Upper lobe of right lung (tissue), 1 donor: ENCODE data around the gene METTL8. TPM values are rescaled to one million over a fixed set of nuclear protein-coding genes. Genes with fewer than 3 reads are reported as not detected.

ENCODE experiments used
- ATAC-seq: fragments of 200-7000 bp; cut with Tn5 transposase; one replicate; pipeline ENCODE4 v1.9.1; 2020; ENCODE audit warnings: mild to moderate bottlenecking, moderate library complexity
- DNase-seq: peaks from one replicate; pipeline ENCODE4 v3.0.0-alpha.2; 2020
- H3K27ac ChIP-seq: fragments of 200-600 bp; one replicate; pipeline ENCODE4 v1.8.0; 2022
- H3K27me3 ChIP-seq: fragments of 200-600 bp; one replicate; pipeline ENCODE4 v1.8.0; 2022; ENCODE audit warnings: mild to moderate bottlenecking
- H3K36me3 ChIP-seq: fragments of 200-600 bp; one replicate; pipeline ENCODE4 v1.8.0; 2022
- H3K4me1 ChIP-seq: fragments of 200-600 bp; one replicate; pipeline ENCODE4 v1.8.0; 2022
- H3K4me3 ChIP-seq: fragments of 200-600 bp; one replicate; pipeline ENCODE4 v1.8.0; 2022; ENCODE audit warnings: mild to moderate bottlenecking
- H3K9me3 ChIP-seq: fragments of 200-600 bp; one replicate; pipeline ENCODE4 v1.8.0; 2022
- intact Hi-C: fragments of 100-400 bp; cut with DNase I; formaldehyde crosslinking; loops from one replicate; pipeline ENCODE4 v1.11.0; 2022
- total RNA-seq: library from RNA; stranded (reverse); fragmentation: NEBNext Ultra II Directional; extraction: Animal tissue kit (Norgen Biotek cat#: 25700); gene quantifications from one replicate; pipeline ENCODE4 v1.2.1, GENCODE V29; 2021
- TF ChIP-seq, protein P1 (sequence below): fragments of 200-600 bp; IDR thresholded peaks from one replicate; pipeline ENCODE4 v1.8.0; 2022; ENCODE audit warnings: antibody characterized with exemption
- donor health status: DM: no; HTN: yes; CAD: no; lungs with severe emphysema.

The METTL8 gene
- total RNA-seq, 1 donor from 2014 or later: 18.2 TPM

DNA sequence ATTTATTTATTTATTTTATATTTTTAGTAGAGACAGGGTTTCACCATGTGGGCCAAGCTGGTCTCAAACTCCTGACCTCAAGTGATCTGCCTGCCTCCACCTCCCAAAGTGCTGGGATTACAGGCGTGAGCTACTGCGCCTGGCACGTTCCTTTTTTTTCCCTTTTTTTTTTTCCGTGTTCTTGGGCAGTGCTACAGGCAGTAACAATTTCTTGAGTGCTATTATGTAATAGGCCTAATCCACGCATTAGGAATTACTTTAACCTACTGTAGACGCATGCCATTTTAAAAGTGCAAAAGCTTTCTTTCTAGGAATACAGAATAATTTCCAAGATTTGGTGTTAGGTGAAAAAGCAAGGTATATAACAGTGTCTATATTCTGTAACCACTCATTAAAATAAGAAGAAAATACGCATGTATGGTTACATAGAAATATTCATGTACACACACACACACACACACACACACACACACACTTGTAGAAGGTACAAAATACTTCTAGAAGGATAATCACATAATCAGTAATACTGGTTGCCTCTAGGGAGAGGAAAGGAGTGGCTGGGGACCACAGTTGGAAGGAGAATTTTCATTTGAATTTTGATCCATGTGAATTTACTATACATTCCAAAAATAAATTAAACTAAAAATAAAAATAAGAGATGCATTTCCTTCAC, 92.3 kb downstream of the METTL8 start:
- Histone ChIP-seq H3K4me1 (no peaks in the 10 kb centered on the region), H3K4me3 (no peak overlapping the region), H3K36me3 (no peaks in the 10 kb centered on the region), H3K9me3 (no peaks in the 10 kb centered on the region), H3K27ac (no peak overlapping the region), H3K27me3 (no peaks in the 10 kb centered on the region)
- ATAC-seq: peak; percentile 65
- no peak for DNase-seq
- TF ChIP-seq, protein P1, sequence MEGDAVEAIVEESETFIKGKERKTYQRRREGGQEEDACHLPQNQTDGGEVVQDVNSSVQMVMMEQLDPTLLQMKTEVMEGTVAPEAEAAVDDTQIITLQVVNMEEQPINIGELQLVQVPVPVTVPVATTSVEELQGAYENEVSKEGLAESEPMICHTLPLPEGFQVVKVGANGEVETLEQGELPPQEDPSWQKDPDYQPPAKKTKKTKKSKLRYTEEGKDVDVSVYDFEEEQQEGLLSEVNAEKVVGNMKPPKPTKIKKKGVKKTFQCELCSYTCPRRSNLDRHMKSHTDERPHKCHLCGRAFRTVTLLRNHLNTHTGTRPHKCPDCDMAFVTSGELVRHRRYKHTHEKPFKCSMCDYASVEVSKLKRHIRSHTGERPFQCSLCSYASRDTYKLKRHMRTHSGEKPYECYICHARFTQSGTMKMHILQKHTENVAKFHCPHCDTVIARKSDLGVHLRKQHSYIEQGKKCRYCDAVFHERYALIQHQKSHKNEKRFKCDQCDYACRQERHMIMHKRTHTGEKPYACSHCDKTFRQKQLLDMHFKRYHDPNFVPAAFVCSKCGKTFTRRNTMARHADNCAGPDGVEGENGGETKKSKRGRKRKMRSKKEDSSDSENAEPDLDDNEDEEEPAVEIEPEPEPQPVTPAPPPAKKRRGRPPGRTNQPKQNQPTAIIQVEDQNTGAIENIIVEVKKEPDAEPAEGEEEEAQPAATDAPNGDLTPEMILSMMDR: no peak
- intact Hi-C loops: no loop called here

- Histone ChIP-seq H3K4me3 (no peak overlapping the region), H3K27me3 (no peaks in the 10 kb centered on the region), H3K36me3 (no peaks in the 10 kb centered on the region), H3K27ac (no peak overlapping the region), H3K4me1 (no peaks in the 10 kb centered on the region), H3K9me3 (no peaks in the 10 kb centered on the region)
- intact Hi-C loops: no loop called here
- TF ChIP-seq, protein P1: no peak
- no peak for DNase-seq
- no peak for ATAC-seq
Observed at GRCh38 chr2:171334946-171335345, 98.8 kb downstream of the METTL8 start.

DNA sequence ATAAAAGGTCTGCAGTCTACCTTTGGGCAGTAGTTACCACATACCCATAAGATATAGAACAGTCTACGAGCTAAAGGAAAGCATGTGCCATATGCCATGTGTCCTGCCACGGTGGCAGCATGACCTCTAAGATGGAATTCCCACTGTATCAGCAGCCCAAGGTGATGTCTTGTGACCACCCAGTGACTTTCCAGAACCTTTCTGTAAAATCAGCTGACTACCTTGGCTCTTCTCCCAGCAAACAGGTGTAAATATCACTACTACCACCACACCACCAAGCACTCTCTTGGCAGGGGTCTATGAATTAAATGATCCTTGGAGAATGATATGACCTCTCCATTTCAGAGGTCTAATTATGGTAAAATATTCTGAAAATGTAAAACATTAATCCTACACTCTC, 99.6 kb downstream of the METTL8 start:
- DNase-seq (no peak), ATAC-seq (no peak)
- intact Hi-C loops: no loop called here
- TF ChIP-seq, protein P1: no peak
- no peaks in the 10 kb centered on the region for H3K36me3 ChIP-seq
- no peaks in the 10 kb centered on the region for H3K27me3 ChIP-seq
- no peaks in the 10 kb centered on the region for H3K4me1 ChIP-seq
- no peaks in the 10 kb centered on the region for H3K9me3 ChIP-seq
- H3K27ac ChIP-seq: no peak overlapping the region
- no peak overlapping the region for H3K4me3 ChIP-seq

- Histone ChIP-seq H3K27me3 (no peaks in the 10 kb centered on the region), H3K36me3 (no peaks in the 10 kb centered on the region), H3K27ac (no peak overlapping the region), H3K4me3 (no peak overlapping the region), H3K9me3 (no peaks in the 10 kb centered on the region), H3K4me1 (no peaks in the 10 kb centered on the region)
- DNase-seq: no peak
- ATAC-seq: no peak
- TF ChIP-seq, protein P1: no peak
- intact Hi-C loops: no loop called here
Observed at GRCh38 chr2:171330155-171330956, 103.4 kb downstream of the METTL8 start.

DNA sequence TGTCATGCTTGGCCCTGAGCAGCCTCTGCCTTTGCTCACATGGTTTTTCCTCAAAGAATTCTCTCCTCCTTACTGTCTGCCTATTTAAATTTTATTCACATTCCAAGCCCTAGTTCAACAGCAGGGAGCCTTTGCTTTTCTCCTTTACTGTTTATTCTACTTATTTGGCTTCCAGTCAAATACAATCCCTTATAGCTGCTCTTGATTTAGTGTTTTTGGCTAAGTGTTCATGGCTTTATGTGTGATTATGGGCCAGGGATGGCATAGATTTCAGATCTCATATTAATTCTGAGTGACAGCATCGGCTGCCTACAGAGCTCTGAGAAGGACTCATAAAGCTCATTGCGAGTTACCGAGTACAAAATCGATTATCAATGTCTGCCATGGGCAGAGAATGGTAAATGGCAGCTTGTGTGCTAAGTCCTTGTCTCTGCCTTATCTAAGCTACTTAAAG, 106.7 kb downstream of the METTL8 start:
- H3K4me1 ChIP-seq: no peaks in the 10 kb centered on the region
- H3K27ac ChIP-seq: no peak overlapping the region
- no peaks in the 10 kb centered on the region for H3K36me3 ChIP-seq
- no peaks in the 10 kb centered on the region for H3K9me3 ChIP-seq
- no peaks in the 10 kb centered on the region for H3K27me3 ChIP-seq
- ATAC-seq (no peak), DNase-seq (no peak)
- intact Hi-C loops: no loop called here
- no peak overlapping the region for H3K4me3 ChIP-seq
- TF ChIP-seq, protein P1: no peak
